Peyer's patch (tissue), 4 donors: ENCODE data around the gene EHBP1L1.

Experiments
- POLR2A ChIP-seq, 2 donors: fragments of 450-650 bp; IDR thresholded peaks; one replicate each; pipeline ENCODE4 v1.5.1; 2017; ENCODE audit warnings: antibody characterized with exemption in 2 of 2, mild to moderate bottlenecking in 2 of 2, moderate library complexity in 2 of 2
- TF ChIP-seq, protein P1 (sequence below), 6 experiments: fragments of 450-650 bp in 4 of 6; fragments of 200-600 bp in 2 of 6; sonication (generic) in 1 of 6; IDR thresholded peaks; one replicate each; pipeline ENCODE4 v1.5.1; 2017 to 2019; ENCODE audit warnings: antibody characterized with exemption in 6 of 6, mild to moderate bottlenecking in 3 of 6, moderate library complexity in 1 of 6

DNA sequence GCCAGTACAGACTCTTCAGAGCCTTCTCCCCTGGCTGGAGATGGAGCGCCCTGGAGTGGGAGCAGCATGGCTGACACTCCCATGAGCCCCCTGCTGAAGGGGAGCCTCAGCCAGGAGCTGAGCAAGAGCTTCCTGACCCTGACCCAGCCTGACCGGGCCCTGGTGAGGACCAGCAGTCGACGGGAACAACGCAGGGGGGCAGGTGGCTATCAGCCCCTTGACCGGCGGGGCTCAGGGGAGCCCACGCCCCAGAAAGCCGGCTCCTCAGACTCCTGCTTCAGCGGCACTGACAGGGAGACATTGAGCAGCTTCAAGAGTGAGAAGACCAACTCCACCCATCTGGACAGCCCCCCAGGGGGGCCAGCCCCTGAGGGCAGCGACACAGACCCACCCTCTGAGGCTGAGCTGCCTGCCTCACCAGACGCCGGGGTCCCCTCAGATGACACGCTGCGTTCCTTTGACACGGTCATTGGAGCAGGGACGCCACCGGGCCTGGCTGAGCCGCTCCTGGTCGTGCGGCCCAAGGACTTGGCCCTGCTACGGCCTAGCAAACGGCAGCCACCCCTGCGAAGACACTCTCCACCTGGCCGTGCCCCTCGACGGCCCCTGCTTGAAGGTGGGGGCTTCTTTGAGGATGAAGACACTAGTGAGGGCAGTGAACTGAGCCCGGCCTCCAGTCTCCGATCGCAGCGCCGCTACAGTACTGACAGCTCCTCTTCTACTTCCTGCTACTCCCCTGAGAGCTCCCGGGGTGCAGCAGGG lies 42.3 kb downstream of the EHBP1L1 start:
- TF ChIP-seq, protein P1, sequence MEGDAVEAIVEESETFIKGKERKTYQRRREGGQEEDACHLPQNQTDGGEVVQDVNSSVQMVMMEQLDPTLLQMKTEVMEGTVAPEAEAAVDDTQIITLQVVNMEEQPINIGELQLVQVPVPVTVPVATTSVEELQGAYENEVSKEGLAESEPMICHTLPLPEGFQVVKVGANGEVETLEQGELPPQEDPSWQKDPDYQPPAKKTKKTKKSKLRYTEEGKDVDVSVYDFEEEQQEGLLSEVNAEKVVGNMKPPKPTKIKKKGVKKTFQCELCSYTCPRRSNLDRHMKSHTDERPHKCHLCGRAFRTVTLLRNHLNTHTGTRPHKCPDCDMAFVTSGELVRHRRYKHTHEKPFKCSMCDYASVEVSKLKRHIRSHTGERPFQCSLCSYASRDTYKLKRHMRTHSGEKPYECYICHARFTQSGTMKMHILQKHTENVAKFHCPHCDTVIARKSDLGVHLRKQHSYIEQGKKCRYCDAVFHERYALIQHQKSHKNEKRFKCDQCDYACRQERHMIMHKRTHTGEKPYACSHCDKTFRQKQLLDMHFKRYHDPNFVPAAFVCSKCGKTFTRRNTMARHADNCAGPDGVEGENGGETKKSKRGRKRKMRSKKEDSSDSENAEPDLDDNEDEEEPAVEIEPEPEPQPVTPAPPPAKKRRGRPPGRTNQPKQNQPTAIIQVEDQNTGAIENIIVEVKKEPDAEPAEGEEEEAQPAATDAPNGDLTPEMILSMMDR (IDR thresholded peaks at IDR 0.05), result no peak
- TF ChIP-seq POLR2A (IDR thresholded peaks at IDR 0.05), result no peak
